Measurements from ENCODE around the gene WIPF3. TPM values are rescaled to one million over a fixed set of nuclear protein-coding genes. Genes with fewer than 3 reads are reported as not detected.

WIPF3 gene
- total RNA-seq, 2 donors from 2014 or later: 5.2 to 7.2 TPM

- H3K4me1 Mint-ChIP-seq: peaks cover 12% of the 10 kb centered on the region
- H3K4me3 Mint-ChIP-seq: no peak overlapping the region
- H3K9me3 Mint-ChIP-seq: no peaks in the 10 kb centered on the region
- Histone ChIP-seq H3K27me3 (ENCODE audit: control insufficient read depth, insufficient read depth, low read length, poor library complexity, severe bottlenecking) (no peaks in the 10 kb centered on the region), H3K27ac (ENCODE audit: low read depth, low read length) (no peak overlapping the region), H3K36me3 (ENCODE audit: control insufficient read depth, insufficient read depth, low read length) (no peaks in the 10 kb centered on the region), H3K4me3 (ENCODE audit: low read length) (no peak overlapping the region), H3K4me1 (ENCODE audit: control insufficient read depth, insufficient read depth, low read length) (no peaks in the 10 kb centered on the region), H3K9ac (ENCODE audit: extremely low read depth, low read length, poor library complexity, severe bottlenecking) (no peak overlapping the region), H3K9me3 (ENCODE audit: control insufficient read depth, low read length) (no peaks in the 10 kb centered on the region)
- TF ChIP-seq CTCF (conservative IDR thresholded peaks at IDR 0.05): no peak
- WGBS, 2 experiments (ENCODE audit: insufficient coverage in 1 of 2, insufficient read length in 1 of 2): 87 to 95% methylated on average over 4 to 7 of the region's 7 CpGs
- H3K27me3 Mint-ChIP-seq (ENCODE audit: insufficient read depth): no peaks in the 10 kb centered on the region
- no peaks in the 10 kb centered on the region for H3K36me3 Mint-ChIP-seq (ENCODE audit: low read depth)
- H3K27ac Mint-ChIP-seq: no peak overlapping the region
- DNase-seq: no peak
These were observed 45.2 kb downstream of the WIPF3 start for GRCh38 chr7:29851487-29851886.

DNA sequence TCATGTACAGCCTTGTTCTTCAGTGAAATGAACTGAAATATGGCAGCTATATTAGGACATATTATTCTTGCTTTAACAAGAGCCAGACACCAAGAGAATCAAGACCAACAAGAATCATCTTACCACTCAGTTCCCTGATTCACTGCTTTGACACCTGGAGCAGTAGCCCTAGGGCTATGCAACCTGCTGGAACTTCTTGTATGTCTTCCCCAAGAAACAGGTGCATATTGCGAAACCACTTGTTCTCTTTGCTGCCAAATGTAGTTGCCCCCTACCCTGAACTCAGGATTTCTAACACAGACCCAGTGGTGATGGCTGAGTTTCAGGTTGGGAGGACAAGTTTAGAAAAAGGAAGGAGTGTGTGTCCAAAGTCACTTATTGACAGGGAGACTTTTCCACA, 46.1 kb downstream of the WIPF3 start:
- H3K36me3 ChIP-seq (ENCODE audit: control insufficient read depth, insufficient read depth, low read length): no peaks in the 10 kb centered on the region
- H3K27me3 Mint-ChIP-seq (ENCODE audit: insufficient read depth): no peaks in the 10 kb centered on the region
- TF ChIP-seq CTCF (conservative IDR thresholded peaks at IDR 0.05): no peak
- no peak overlapping the region for H3K27ac ChIP-seq (ENCODE audit: low read depth, low read length)
- peaks cover 16% of the 10 kb centered on the region for H3K4me1 Mint-ChIP-seq
- H3K36me3 Mint-ChIP-seq (ENCODE audit: low read depth): no peaks in the 10 kb centered on the region
- WGBS, 2 experiments (ENCODE audit: insufficient coverage in 1 of 2, insufficient read length in 1 of 2): 100% methylated on average over 1 of the region's 1 CpG; no CpG with 5 or more reads in 1 of the 2 experiments
- no peak overlapping the region for H3K9ac ChIP-seq (ENCODE audit: extremely low read depth, low read length, poor library complexity, severe bottlenecking)
- no peak overlapping the region for H3K4me3 Mint-ChIP-seq
- H3K27me3 ChIP-seq (ENCODE audit: control insufficient read depth, insufficient read depth, low read length, poor library complexity, severe bottlenecking): no peaks in the 10 kb centered on the region
- no peaks in the 10 kb centered on the region for H3K9me3 Mint-ChIP-seq
- no peaks in the 10 kb centered on the region for H3K9me3 ChIP-seq (ENCODE audit: control insufficient read depth, low read length)
- no peak for DNase-seq
- no peak overlapping the region for H3K27ac Mint-ChIP-seq
- no peak overlapping the region for H3K4me3 ChIP-seq (ENCODE audit: low read length)
- no peaks in the 10 kb centered on the region for H3K4me1 ChIP-seq (ENCODE audit: control insufficient read depth, insufficient read depth, low read length)

DNA sequence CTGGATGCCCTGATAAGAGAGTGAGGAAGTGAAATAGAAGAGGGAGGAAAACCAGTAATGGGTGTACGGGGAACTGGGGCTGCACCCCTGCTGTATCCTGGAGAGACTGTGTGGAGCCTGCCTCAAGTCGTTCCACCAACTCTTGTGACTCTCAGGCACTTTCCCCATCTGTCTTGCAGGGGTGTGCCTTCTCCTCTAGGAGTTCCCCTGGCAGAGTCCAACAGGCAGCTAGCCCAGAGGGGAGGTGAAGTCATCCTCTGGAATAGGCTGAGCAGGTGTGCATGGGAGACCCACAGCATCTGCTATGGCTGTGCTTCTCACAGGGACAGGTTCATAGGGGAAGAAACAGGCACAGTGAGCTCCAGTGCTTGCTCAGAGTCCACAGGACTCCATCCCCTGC, 46.8 kb downstream of the WIPF3 start:
- Histone ChIP-seq H3K27ac (ENCODE audit: low read depth, low read length) (no peak overlapping the region), H3K4me1 (ENCODE audit: control insufficient read depth, insufficient read depth, low read length) (no peaks in the 10 kb centered on the region), H3K9ac (ENCODE audit: extremely low read depth, low read length, poor library complexity, severe bottlenecking) (no peak overlapping the region), H3K27me3 (ENCODE audit: control insufficient read depth, insufficient read depth, low read length, poor library complexity, severe bottlenecking) (no peaks in the 10 kb centered on the region), H3K36me3 (ENCODE audit: control insufficient read depth, insufficient read depth, low read length) (no peaks in the 10 kb centered on the region), H3K9me3 (ENCODE audit: control insufficient read depth, low read length) (no peaks in the 10 kb centered on the region), H3K4me3 (ENCODE audit: low read length) (no peak overlapping the region)
- TF ChIP-seq CTCF (conservative IDR thresholded peaks at IDR 0.05): no peak
- no peak for DNase-seq
- Mint-ChIP-seq H3K9me3 (no peaks in the 10 kb centered on the region), H3K36me3 (ENCODE audit: low read depth) (no peaks in the 10 kb centered on the region), H3K27ac (no peak overlapping the region), H3K27me3 (ENCODE audit: insufficient read depth) (no peaks in the 10 kb centered on the region), H3K4me1 (peaks cover 16% of the 10 kb centered on the region), H3K4me3 (no peak overlapping the region)
- 86 to 89% methylated on average over 1 to 2 of the region's 2 CpGs for WGBS, 2 experiments (ENCODE audit: insufficient coverage in 1 of 2, insufficient read length in 1 of 2)

Data from endodermal cell (in vitro differentiated cells).